Loucy (cell line): ENCODE data around the gene NUMBL.

ENCODE experiments used
- H2AFZ ChIP-seq: fragments of 200-600 bp; sonication (generic); 2 replicates; pipeline ENCODE4 v1.6.0; 2016; ENCODE audit warnings: antibody characterized with exemption, mild to moderate bottlenecking, low read length, moderate library complexity
- H3F3A ChIP-seq: fragments of 200-600 bp; 2 replicates; pipeline ENCODE4 v1.6.0; 2016; ENCODE audit warnings: antibody characterized with exemption, low read depth, mild to moderate bottlenecking
- H3K27me3 ChIP-seq: fragments of 200-600 bp; sonication (generic); 2 replicates; pipeline ENCODE4 v1.6.1; 2014; ENCODE audit warnings: low read length, mild to moderate bottlenecking; ENCODE audit not compliant: insufficient read depth, poor library complexity, severe bottlenecking
- H3K36me3 ChIP-seq: fragments of 200-600 bp; sonication (generic); 2 replicates; pipeline ENCODE4 v1.6.1; 2016; ENCODE audit warnings: low read length; ENCODE audit not compliant: insufficient read depth
- H3K4me1 ChIP-seq: fragments of 200-600 bp; sonication (generic); 2 replicates; pipeline ENCODE4 v1.5.1; 2014; ENCODE audit warnings: low read length, mild to moderate bottlenecking; ENCODE audit not compliant: insufficient read depth, poor library complexity, severe bottlenecking
- H3K4me2 ChIP-seq: fragments of 200-600 bp; sonication (generic); 2 replicates; pipeline ENCODE4 v1.6.0; 2014; ENCODE audit warnings: antibody characterized with exemption, low read length, low read depth, mild to moderate bottlenecking; ENCODE audit not compliant: poor library complexity, severe bottlenecking
- H3K4me3 ChIP-seq: fragments of 200-600 bp; sonication (generic); 2 replicates; pipeline ENCODE4 v1.5.1; 2014; ENCODE audit warnings: low read length, mild to moderate bottlenecking, mixed read lengths; ENCODE audit not compliant: poor library complexity, severe bottlenecking
- H3K79me2 ChIP-seq: fragments of 200-600 bp; sonication (generic); 2 replicates; pipeline ENCODE4 v1.6.1; 2014; ENCODE audit warnings: low read length; ENCODE audit not compliant: insufficient read depth
- H3K9ac ChIP-seq: fragments of 200-600 bp; sonication (generic); 2 replicates; pipeline ENCODE4 v1.6.0; 2014; ENCODE audit warnings: mild to moderate bottlenecking, low read depth, low read length, moderate library complexity; ENCODE audit not compliant: poor library complexity, severe bottlenecking
- H3K9me2 ChIP-seq: fragments of 200-600 bp; sonication (generic); replicated peaks from 2 replicates; pipeline ENCODE4 v1.6.1; 2016; ENCODE audit warnings: low read depth, low read length, mixed read lengths
- H3K9me3 ChIP-seq: fragments of 200-600 bp; sonication (generic); 2 replicates; pipeline ENCODE4 v1.6.1; 2014; ENCODE audit warnings: mild to moderate bottlenecking, antibody characterized with exemption, low read length, low read depth; ENCODE audit not compliant: insufficient read depth
- H4K20me1 ChIP-seq: fragments of 200-600 bp; sonication (generic); 2 replicates; pipeline ENCODE4 v1.6.0; 2014; ENCODE audit warnings: antibody characterized with exemption, low read length, mild to moderate bottlenecking; ENCODE audit not compliant: insufficient read depth, poor library complexity, severe bottlenecking
- EZH2phosphoT487 ChIP-seq: fragments of 200-600 bp; IDR thresholded peaks from 2 replicates; pipeline ENCODE4 v1.6.1; 2018; ENCODE audit warnings: antibody characterized with exemption, mild to moderate bottlenecking, moderate library complexity, borderline replicate concordance
- TF ChIP-seq, protein P1 (sequence below): fragments of 200-600 bp; sonication (generic); conservative IDR thresholded peaks from 2 replicates; pipeline ENCODE4 v1.5.1; 2014; ENCODE audit warnings: mild to moderate bottlenecking, antibody characterized with exemption, low read length

NUMBL gene

DNA sequence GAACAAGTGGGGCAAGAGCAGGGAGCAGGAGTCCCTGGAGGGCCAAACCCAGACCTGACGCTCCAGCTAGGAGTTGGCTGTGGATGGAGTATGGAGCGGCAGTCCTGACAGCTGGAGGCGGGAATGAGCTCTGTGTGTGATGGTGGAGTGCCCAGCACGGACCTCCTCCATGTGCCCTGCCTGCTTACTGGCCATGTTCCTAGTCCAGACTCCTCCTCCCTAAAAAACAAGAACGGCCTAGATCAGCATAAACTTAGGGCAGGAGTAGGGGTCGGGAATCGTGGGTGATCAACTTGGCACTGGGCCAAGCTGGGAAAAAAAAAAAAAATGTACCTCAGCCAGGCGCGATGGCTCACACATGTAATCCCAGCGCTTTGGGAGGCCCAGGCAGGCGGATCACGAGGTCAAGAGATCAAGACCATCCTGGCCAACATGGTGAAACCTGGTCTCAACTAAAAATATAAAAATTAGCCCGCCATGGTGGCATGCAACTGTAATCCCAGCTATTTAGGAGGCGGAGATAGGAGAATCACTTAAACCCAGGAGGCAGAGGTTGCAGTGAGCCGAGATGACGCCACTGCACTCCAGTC lies 59.8 kb downstream of the NUMBL start:
- H3K4me2 ChIP-seq = no peak overlapping the region
- no peaks in the 10 kb centered on the region for H3K79me2 ChIP-seq
- H3F3A ChIP-seq = no peaks in the 10 kb centered on the region
- H3K27me3 ChIP-seq = no peaks in the 10 kb centered on the region
- no peak overlapping the region for H3K4me3 ChIP-seq
- no peaks in the 10 kb centered on the region for H3K4me1 ChIP-seq
- H3K9me3 ChIP-seq = no peaks in the 10 kb centered on the region
- H4K20me1 ChIP-seq = no peaks in the 10 kb centered on the region
- no peaks in the 10 kb centered on the region for H3K9me2 ChIP-seq
- TF ChIP-seq, protein P1, sequence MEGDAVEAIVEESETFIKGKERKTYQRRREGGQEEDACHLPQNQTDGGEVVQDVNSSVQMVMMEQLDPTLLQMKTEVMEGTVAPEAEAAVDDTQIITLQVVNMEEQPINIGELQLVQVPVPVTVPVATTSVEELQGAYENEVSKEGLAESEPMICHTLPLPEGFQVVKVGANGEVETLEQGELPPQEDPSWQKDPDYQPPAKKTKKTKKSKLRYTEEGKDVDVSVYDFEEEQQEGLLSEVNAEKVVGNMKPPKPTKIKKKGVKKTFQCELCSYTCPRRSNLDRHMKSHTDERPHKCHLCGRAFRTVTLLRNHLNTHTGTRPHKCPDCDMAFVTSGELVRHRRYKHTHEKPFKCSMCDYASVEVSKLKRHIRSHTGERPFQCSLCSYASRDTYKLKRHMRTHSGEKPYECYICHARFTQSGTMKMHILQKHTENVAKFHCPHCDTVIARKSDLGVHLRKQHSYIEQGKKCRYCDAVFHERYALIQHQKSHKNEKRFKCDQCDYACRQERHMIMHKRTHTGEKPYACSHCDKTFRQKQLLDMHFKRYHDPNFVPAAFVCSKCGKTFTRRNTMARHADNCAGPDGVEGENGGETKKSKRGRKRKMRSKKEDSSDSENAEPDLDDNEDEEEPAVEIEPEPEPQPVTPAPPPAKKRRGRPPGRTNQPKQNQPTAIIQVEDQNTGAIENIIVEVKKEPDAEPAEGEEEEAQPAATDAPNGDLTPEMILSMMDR = no peak
- no peak for TF ChIP-seq EZH2phosphoT487
- H3K9ac ChIP-seq = no peak overlapping the region
- no peaks in the 10 kb centered on the region; the same call in 1 of the 2 replicates for H3K36me3 ChIP-seq
- no peak overlapping the region for H2AFZ ChIP-seq

DNA sequence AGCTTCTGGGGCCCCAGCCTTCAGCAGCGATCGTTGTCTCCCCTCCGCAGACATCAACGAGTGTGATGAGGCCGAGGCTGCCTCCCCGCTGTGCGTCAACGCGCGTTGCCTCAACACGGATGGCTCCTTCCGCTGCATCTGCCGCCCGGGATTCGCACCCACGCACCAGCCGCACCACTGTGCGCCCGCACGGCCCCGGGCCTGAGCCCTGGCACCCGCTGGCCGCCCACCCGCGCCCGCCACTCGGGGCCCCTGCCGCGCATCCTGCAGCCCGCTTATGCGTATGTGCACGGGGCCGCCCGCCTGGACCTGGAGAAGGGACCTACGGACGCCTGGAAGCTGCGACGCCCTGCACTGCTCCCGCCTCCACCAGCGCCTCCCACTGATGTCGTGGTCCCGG lies 61.1 kb downstream of the NUMBL start:
- no peaks in the 10 kb centered on the region; the same call in 1 of the 2 replicates for H3K36me3 ChIP-seq
- H3K4me2 ChIP-seq = no peak overlapping the region
- H3K9me2 ChIP-seq = no peaks in the 10 kb centered on the region
- no peak for TF ChIP-seq EZH2phosphoT487
- TF ChIP-seq, protein P1 = no peak
- H3K9ac ChIP-seq = no peak overlapping the region
- no peaks in the 10 kb centered on the region for H3K79me2 ChIP-seq
- no peaks in the 10 kb centered on the region for H3F3A ChIP-seq
- H2AFZ ChIP-seq = no peak overlapping the region
- H3K4me1 ChIP-seq = no peaks in the 10 kb centered on the region
- no peaks in the 10 kb centered on the region for H3K9me3 ChIP-seq
- no peaks in the 10 kb centered on the region for H3K27me3 ChIP-seq
- H3K4me3 ChIP-seq = no peak overlapping the region
- H4K20me1 ChIP-seq = no peaks in the 10 kb centered on the region

DNA sequence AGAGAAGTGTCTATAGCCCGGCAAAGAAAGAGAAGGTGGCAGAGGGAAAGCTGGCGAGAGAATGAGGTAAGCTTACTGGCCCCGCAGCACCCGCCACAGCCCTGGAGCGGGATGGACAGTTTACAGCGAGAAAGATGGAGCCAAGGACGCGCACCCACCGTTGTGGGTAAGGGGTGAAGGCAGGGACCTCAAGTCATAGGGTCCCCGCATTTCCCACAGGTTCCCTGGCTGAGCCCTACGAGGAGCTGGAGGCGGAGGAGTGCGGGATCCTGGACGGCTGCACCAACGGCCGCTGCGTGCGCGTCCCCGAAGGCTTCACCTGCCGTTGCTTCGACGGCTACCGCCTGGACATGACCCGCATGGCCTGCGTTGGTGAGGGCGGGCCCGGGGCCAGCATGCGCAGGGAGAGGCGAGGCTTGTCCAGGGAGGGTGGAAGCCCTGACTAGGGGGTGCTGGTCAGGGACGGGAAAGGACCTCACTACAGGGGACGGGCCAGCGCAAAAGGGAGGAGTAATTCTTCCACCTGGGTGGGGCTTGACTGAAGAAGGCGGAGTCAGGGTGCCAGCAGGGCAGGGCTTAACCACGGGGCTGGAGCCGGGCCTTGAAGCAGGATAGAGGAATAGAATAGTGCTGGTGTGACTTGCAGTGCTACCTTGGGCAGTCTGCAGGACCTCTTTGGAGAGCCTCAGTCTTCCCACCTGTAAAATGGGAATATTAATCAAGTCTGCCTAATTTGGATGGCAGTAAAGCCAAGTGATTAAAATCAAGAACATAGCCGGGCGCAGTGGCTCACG lies 62.8 kb downstream of the NUMBL start:
- Histone ChIP-seq H3K27me3 (no peaks in the 10 kb centered on the region), H3F3A (no peaks in the 10 kb centered on the region), H3K9ac (no peak overlapping the region), H3K4me1 (no peaks in the 10 kb centered on the region), H3K4me3 (no peak overlapping the region), H3K4me2 (no peak overlapping the region), H3K9me3 (no peaks in the 10 kb centered on the region), H4K20me1 (no peaks in the 10 kb centered on the region), H3K36me3 (no peaks in the 10 kb centered on the region; the same call in 1 of the 2 replicates), H3K9me2 (no peaks in the 10 kb centered on the region), H2AFZ (no peak overlapping the region), H3K79me2 (no peaks in the 10 kb centered on the region)
- no peak for TF ChIP-seq EZH2phosphoT487
- TF ChIP-seq, protein P1 = no peak
